Right ventricle myocardium inferior (tissue), 1 donor: ENCODE measurements around the gene RAB11FIP3. TPM values are rescaled to one million over a fixed set of nuclear protein-coding genes. Genes with fewer than 3 reads are reported as not detected.
A peak's percentile ranks its signal among the peaks of the same experiment; 100 is the strongest.

ENCODE experiments used
- ATAC-seq: fragments of 200-7000 bp; cut with Tn5 transposase; one replicate; pipeline ENCODE4 v1.9.1; 2020; ENCODE audit warnings: mild to moderate bottlenecking, moderate library complexity
- DNase-seq: peaks from one replicate; pipeline ENCODE4 v3.0.0; 2021; ENCODE audit errors: missing footprints
- intact Hi-C: fragments of 100-400 bp; cut with DNase I; formaldehyde crosslinking; loops from one replicate; pipeline ENCODE4 v1.11.0; 2022
- total RNA-seq: library from RNA; stranded (reverse); fragmentation: NEBNext Ultra II Directional; extraction: Animal tissue kit (Norgen Biotek cat#: 25700); gene quantifications from one replicate; pipeline ENCODE4 v1.2.1, GENCODE V29; 2021
- donor health status: DM: no; HTN: yes; CAD: no; lungs with severe emphysema.

The RAB11FIP3 gene
- total RNA-seq, 1 donor from 2014 or later: 23.3 TPM

DNA sequence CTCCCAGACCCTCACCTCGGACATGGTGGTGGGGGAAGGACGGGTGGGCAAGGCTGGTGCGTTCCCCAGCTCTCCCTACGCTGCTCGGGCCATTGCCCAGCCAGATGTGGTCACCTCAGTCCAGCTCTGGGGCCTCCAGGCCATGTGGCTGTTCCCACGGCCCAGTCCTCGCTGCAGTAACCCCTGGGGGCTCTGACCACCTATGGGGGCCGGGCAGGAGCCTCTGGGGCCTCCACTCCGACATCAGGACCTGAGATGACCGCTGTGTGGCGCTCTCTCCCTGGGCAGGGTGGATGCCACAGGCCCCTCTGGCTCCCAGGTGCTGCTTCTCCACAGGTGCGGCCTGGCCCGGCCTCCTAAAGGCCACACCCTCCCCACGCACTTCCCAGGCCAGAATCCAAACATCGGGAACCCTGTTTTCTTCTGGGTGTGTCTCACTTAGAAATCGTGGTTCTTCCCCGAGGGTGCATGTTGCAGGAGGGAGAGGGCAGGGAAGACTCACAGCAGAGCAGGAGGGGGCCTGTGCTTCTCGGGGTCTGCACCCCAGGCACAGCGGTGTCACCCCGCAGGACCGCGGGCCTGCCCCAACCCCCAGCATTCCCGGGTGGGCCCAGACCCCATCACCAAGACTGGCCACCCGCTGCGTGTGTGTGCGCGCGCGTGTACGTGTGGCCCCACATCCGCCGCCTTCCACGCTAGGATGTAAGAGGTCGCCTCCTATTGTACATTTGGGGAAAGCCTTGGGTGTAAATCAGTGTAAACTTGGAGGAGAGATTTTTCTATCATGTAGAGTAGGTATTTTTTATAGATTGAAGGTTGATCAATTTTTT is 96.1 kb downstream of the RAB11FIP3 start:
- intact Hi-C loops: no loop called here
- ATAC-seq (no peak), DNase-seq (no peak)

DNA sequence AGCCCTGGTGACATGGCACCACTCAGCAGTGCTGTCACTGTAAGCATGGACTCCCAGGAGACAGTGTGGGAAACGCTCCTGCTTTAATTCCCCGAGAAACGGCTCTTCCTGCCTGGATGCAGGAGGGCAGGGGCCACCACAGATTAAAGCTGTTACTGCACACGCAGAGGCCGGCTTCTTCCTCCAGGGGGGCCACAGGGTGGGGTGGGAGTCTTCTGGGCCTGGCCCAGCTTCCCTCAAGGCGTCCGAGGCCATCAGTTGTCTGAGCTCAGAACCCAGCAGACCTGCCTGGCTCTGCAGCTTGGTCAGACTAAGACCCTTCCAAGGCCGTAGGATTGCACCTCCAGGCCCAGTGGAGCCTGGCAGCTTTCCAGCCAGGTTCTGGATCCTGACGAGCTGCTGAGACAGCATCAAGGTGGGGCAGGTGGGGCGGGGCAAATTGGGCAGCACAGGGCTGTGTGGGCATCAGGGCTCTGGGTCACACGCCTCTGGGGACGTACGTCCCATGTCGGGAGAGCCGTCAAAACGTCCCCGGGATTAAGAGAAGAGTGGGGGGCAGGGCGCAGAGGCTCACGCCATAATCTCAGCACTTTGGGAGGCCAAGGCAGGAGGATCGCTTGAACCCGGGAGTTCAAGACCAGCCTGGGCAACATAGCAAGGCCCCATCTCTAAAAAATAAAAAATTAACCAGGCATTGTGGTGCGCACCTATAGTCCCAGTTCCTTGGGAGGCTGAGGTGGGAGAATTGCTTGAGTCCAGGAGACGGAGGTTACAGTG is 97.1 kb downstream of the RAB11FIP3 start:
- DNase-seq: no peak
- intact Hi-C loops: no loop called here
- no peak for ATAC-seq

DNA sequence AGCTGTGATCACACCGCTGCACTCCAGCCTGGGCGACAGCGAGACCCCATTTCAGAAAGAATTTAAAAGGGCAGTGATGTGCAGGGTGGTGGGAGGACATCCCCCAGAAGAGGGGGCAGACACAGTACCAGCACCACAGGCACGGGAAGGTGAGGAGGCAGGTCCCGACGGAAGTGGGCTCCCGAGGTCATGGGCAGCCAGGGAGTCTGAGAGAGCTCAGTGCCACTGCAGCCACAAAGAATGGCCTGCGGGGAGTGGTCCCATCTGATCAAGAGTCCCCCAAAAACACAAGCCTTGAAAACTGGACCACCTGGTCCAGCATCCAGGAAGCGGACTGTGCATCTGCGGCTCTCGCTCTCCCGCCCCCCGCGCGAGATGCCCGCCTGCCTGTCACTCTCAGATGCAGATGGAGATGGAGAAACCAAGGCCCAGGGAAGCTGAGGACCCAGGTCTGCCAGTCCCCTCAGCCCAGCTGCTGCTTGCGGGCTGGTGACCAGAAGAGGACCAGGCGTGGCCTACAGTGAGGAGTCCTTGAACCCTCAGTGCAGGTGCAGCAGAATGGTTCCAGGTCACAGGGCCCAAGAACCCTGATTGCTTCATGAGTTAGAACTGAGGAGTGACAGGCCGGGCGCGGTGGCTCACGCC is 97.8 kb downstream of the RAB11FIP3 start:
- ATAC-seq (no peak), DNase-seq (no peak)
- intact Hi-C loops: no loop called here

DNA sequence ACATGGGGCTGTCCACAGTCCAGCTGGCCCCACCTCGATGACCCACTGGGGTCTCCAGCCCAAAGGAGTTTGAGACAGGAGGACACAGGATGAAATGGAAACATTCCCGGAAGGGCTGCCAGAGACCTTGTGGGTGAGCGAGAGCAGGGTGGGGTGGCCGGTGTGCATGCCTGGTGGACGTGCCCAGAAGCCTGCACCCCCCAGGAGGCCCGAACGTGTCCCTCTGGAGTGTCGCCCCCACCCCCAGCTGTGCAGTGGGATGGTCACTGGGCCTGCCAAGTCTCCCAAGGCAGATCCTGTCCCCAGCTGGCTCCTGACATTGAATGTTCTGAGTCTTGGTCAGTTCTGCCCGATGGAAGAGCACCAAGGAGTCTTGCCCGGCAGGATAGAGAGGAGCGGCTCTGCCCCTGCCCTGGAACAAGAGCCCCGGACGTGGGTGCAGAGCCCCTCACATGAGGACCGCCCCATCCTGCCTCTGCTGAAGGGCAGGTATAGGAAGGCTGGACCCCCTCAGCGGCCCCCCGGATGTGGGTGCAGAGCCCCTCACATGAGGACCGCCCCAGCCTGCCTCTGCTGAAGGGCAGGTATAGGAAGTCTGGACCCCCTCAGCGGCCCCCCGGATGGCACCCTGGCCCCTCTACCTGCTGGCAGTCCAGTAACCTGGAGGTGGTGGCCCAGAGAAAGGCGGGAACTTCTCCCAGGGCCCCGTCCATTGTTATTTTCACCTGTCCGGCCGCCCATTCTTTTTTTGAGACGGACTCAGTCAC is 99.0 kb downstream of the RAB11FIP3 start:
- no peak for DNase-seq
- intact Hi-C loops: no loop called here

DNA sequence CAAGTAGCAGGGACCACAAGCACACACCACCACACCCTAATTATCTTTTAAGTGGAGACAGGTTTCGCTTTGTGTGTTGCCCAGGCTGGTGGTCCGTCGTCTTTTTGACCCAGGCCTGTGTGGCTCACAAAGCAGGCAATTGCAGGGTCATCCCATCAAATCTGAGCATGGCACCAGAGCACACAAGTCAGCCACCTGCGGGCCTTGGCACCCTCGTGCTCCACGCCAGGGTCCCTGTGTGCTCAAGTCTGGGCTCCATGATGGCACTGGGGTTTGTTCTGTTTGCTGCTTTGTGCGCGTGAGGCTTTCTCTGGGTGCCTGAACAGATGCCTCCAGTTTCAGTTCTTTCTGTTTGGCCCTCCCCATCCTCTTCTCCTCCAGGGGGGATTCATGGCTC is 99.7 kb downstream of the RAB11FIP3 start:
- no peak for DNase-seq
- ATAC-seq: no peak
- intact Hi-C loops: no loop called here

More for the DNA sequence above, 99.0 kb downstream of the RAB11FIP3 start:
- no peak for ATAC-seq

DNA sequence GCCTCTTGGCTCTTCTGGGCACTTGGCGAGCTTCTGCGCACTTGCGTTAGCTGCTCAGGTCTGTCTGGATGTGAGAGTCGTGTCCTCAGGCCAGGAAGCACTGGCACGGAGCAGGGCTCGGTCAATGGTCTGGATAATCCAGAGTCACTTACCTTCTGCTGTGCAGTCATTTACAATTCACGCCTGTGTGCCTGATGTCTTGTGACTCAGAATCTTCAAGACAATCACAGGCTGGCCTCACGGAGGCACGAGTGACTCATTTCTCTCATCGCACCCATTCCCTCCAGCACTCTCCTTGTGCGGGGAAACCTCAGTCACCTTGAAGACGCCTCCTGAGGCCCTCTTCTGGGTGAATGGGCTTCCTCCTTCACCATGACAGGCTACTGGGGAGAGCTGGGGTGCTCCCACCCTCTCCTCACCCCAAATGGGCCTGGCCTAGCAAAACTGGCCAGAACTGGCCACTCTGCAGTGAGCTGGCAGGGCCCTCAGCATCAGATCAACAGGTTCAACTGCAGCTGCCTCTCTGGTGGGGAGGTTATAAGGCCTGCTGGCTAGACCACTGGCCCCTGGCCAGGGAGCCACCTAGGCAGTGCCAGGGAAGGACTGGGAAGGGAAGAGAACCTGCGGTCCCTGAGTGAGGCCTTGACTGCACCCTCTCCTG is 100.2 kb downstream of the RAB11FIP3 start:
- no peak for DNase-seq

DNA sequence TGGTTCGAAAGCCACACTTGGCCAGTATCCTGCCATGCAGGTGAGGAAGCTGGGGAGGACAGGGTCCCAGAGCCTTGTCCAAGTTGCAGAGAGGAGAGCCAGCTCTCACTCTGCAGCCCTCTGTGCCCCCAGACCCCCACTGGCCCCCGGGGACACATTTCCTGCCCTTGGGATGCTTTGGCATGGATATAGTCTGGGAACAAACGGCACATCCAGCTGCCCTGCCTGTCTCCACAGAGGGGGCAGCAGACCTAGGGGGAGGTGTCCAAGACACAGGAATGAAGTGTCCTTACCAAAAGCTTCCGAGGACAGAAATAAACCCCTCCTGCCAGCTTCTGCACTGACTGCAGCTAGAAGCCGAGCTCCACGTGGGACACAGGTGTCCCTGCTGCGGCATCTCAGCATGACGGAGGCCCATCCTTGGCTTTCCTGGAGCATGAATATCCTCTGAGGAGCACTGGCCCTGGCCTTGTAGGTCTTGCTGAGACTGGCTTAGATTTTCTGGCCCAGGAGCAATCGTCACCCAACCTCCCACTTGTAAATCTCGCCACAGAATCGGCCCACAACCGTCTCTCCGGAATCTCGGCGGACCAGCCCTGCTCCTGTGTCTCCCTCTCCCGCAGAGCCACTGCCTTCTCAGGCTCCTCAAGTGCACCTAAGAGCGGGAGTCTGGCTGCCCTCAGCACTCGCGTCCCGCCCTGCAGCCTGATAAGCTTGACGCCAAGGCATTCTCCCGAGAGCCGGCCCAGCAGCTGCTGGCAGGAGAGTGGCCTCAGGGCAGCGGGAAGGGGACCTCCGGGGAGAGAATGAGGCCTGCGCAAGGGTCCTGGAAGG is 100.9 kb downstream of the RAB11FIP3 start:
- intact Hi-C loops: loop anchor here (2.0 kb wide), 1 partner anchor 102 kb away; the partner anchor contains the start of gene RAB11FIP3

More for the DNA sequence above, 100.2 kb downstream of the RAB11FIP3 start:
- intact Hi-C loops: loop anchor here (2.0 kb wide), 1 partner anchor 101 kb away; the partner anchor contains the start of gene RAB11FIP3
- ATAC-seq: no peak

DNA sequence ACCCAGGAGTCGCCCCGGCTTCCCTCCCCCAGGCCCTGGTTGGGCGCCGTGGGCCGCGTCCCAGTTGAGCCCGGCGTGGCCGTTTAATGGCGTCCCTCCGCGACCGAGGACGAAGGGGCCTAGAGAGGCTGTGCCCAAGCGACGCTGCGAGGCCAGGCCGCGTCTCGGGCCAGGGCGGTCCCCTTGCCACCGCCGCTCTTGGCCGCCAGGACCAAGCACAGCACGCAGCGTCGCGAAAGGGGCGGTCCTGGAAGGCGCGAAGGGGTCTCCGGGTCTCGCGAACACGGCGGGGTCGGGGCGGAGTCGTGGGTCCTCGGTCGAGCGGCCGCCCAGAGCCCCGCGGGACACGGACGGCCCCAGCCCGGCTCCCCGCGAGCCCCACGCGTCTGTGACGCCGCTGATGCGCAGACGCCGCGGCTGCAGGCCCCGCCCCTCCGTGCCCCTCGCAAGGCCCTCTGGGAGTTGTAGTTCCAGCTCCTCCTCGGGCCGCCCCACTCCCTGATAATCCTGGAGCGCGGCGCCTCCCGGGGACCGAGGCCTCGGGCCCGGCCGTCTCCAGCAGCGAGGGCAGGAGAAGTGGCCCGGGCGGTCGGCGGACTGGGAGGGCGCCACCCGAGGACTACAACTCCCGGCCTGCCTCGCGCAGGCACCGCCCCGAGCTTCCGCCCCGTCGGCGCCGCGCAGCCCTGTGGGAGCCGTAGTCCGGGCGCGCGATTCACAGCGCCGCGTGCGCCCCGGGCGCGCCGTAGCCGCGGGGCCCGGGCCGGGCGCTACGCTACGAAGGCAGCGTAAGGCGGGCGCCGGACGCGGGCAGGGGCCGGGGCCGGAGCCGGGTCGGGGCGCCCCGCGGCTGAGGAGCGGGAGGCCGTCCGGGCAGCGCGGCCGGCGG is 101.8 kb downstream of the RAB11FIP3 start, which contains the start of gene CAPN15:
Gene CAPN15, plus strand, starts transcription at position 698 of the 889 bp plus-strand sequence. CDS start 19,127 bp downstream, outside the sequence.
- intact Hi-C loops: loop anchor here (2.0 kb wide), 1 partner anchor 102 kb away; the partner anchor contains the start of gene RAB11FIP3
- peak; percentile 95 for DNase-seq
- ATAC-seq: peak; percentile 91

More for the DNA sequence above, 100.9 kb downstream of the RAB11FIP3 start:
- peak; percentile 44 for ATAC-seq
- peak; percentile 77 for DNase-seq

DNA sequence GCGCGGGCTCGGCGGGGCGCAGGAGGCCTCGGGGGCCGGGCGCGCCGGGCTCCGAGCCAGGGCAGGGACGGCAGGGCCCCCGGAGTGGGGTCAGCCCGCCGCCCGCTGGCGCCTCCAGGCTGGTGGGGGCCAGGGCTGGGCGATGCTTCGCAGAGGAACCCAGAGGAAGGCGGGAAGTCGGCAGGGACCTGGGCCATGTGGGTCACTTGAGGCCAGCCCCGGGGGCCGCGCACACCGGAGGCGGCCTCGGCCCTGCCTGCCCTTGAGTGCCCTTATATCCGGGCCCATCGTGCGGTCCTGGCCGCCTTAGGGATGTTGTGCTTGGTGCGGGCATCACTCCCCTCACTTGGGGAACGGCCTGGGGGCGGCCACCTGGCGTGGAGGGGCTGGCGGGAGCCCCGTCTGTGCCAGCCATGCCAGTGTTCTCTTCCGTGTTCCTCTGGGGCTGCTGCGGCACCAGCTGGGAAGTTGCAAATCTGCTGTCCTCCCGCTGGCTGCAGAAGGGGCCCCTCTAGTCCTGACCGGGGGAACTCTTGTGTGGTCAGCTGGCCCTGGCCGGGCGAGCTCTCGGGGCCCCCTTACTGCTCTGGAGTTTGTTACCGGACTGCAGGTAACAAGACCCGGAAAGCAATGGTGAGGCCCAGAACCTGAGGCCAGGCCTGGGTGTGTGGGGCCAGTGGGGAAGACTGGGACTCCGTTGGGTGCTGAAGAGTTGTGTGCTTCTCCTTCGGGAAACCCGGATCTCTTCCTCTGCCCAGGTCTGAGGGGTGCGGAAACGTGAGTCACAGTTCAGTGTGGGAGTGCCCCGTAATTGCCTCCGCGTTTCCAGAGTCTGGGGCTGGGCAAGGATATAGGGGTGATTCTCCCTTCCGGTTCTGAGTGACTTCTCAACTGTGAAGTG is 102.9 kb downstream of the RAB11FIP3 start:
- no peak for ATAC-seq
- intact Hi-C loops: no loop called here
- DNase-seq: no peak

DNA sequence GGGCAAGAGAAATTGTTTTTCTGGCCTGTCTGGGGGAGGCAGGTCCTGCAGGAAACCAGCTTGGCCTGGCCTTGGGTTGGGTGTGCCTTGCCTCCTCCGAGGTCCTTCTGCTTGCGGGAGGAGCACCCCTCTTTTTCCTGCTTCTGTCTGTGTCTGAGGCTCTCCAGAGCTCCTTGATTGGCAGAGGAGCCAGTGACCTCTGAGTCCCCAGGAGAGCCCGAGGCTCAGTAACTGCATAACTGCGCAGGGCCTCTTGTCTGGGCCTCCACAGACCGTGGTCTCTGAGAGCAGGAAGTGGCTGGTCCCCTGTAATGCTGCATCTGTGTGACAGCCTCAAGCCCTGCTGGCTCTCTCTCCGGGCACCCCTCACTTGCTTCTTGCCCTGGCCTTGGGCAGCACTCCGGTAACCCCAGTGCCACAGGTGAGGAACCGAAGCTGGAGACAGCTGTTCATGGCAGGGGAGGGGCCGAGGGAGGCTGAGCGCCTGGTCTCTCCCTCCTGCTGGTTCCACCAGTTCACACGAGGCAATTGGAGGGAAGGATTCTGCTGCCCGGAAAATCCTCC is 103.6 kb downstream of the RAB11FIP3 start:
- no peak for DNase-seq
- intact Hi-C loops: no loop called here
- no peak for ATAC-seq

DNA sequence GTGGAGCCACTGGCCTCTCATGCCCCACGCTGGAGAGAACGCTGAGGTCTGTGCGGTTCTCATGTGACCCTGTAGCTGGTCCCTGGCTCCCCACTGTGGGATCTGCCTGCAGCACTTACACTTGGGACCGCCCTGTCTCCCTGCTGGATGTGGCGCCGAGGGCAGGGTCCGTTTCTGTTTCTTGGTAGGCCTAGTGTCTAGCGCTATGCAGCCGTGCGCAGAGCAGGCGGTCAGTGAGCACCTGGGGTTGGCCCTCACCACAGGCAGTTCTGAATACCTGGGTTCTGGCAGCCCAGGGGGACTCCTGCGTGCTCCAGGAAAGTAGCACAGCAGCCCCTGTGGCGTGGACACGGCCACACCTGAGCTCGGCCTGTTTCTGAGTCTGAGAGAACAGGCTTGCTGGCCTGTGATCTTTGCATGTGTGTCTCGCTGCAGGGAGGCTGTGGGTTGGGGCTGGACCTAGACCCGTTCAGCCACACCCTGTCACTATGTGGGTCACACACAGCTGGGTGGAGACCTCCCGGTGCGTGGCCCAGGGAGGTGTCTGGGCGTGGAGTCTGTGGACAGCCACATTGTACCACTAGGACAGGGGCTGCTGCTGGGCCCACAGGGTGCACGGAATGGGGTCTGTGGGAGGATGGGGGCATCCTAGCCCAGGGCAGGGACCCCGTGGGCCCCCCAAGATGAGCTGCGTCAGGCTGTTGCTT is 104.8 kb downstream of the RAB11FIP3 start:
- ATAC-seq (no peak), DNase-seq (no peak)
- intact Hi-C loops: no loop called here

DNA sequence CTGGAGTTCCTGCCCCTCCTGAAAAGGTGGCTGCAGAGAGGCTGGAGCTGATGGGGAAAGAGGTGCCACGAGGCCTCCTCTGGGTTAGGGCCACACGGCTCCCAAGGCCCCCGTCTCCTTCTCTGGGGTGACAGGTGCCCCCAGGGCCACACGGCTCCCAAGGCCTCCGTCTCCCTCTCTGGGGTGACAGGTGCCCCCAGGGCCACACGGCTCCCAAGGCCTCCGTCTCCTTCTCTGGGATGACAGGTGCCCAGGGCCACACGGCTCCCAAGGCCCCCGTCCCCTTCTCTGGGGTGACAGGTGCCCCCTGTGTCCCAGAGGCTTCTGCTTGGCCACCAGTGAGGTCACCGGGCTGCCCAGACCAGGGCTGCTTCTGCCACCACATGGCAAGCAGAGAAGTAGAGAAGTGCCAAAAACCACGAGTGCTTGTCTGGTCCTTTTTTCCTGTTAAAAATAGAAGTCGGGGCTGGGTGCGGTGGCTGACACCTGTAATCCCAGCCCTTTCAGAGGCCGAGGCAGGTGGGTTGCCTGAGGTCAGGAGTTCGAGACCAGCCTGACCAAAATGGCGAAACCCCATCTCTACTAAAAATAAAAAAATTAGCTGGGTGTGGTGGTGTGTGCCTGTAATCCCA is 106.2 kb downstream of the RAB11FIP3 start:
- intact Hi-C loops: no loop called here
- DNase-seq (no peak), ATAC-seq (no peak)

DNA sequence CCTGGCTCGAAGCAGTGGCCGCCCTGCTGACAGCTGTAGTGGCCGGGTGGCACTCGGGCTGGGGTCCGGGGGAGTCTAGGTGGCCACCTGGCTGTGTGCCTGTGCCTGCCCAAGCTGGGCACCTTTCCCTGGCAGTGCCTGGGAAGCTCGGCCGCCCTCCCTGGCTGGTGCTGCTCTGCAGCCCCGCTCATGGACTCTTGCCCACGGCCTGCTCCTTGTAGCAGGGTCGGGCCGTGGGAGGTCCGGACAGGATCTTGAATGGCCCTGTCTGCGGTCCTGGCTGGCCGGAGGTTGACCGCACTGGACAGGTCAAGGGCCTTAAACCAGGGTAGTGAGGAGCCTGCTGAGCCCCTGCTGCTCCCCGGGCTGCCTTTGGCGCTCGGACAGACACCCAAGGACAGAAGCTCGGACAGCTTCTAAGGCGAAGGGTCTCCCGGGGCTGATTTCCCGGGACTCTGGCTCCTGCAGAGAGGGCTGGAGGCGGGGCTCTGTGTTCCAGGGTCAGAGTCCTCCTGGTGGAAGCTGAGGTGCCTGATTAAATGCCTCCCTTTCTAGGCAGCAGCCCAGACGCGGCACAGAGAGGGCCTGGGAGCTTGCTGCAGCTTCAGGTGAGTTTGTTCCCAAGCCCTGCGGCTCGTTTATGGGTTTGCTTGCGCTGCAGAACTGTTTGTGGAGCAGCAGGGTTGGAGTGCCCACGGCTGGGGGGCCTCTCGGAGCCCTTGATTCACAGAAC is 108.1 kb downstream of the RAB11FIP3 start:
- no peak for ATAC-seq
- intact Hi-C loops: no loop called here

More for the DNA sequence above, 108.1 kb downstream of the RAB11FIP3 start:
- DNase-seq: no peak
